Adipocyte (in vitro differentiated cells): ENCODE results near the gene ERBB2.
"Not testable (repeated sequence)": the region's sequence is repeated elsewhere in the genome, so short reads cannot be mapped to it uniquely, and the experiment has no call there.

ENCODE experiments used
- DNase-seq: peaks from one replicate; pipeline ENCODE4 v3.0.0-alpha.2; 2015; ENCODE audit warnings: low read depth
- H3K27me3 ChIP-seq: replicated peaks from 2 replicates; pipeline ENCODE4 v1.7.0; 2013; ENCODE audit warnings: mild to moderate bottlenecking, low read length, moderate library complexity; ENCODE audit not compliant: control insufficient read depth, insufficient read depth
- H3K36me3 ChIP-seq: 2 replicates; pipeline ENCODE4 v1.7.0; 2013; ENCODE audit warnings: low read length, mild to moderate bottlenecking, moderate library complexity; ENCODE audit not compliant: control insufficient read depth, insufficient read depth, severe bottlenecking
- H3K4me1 ChIP-seq: 2 replicates; pipeline ENCODE4 v1.7.0; 2013; ENCODE audit warnings: mild to moderate bottlenecking, low read length, moderate library complexity; ENCODE audit not compliant: control insufficient read depth, insufficient read depth
- H3K4me3 ChIP-seq: 2 replicates; pipeline ENCODE4 v1.7.0; 2013; ENCODE audit warnings: mild to moderate bottlenecking, low read length, moderate library complexity
- H3K9ac ChIP-seq: 2 replicates; pipeline ENCODE4 v1.7.0; 2013; ENCODE audit warnings: mild to moderate bottlenecking, low read length, moderate library complexity
- H3K9me3 ChIP-seq: 2 replicates; pipeline ENCODE4 v1.7.0; 2013; ENCODE audit warnings: mild to moderate bottlenecking, low read length, moderate library complexity; ENCODE audit not compliant: control insufficient read depth

ERBB2 gene

GRCh38 chr17:39747745-39748144 lies 47.9 kb downstream of the ERBB2 start:
- H3K9me3 ChIP-seq: no peaks in the 10 kb centered on the region
- H3K4me1 ChIP-seq: peaks cover 9% of the 10 kb centered on the region
- no peak overlapping the region for H3K4me3 ChIP-seq
- no peak for DNase-seq
- H3K27me3 ChIP-seq: peaks cover 9% of the 10 kb centered on the region
- H3K36me3 ChIP-seq: no peaks in the 10 kb centered on the region
- H3K9ac ChIP-seq: no peak overlapping the region

- not testable (repeated sequence) for H3K9me3 ChIP-seq, H3K9ac ChIP-seq, DNase-seq, H3K27me3 ChIP-seq, H3K4me3 ChIP-seq, H3K36me3 ChIP-seq
- H3K4me1 ChIP-seq: peaks cover 14% of the 10 kb centered on the region
Observed at GRCh38 chr17:39748444-39749034, 48.7 kb downstream of the ERBB2 start.

- no peak for DNase-seq
- Histone ChIP-seq H3K4me3 (no peak overlapping the region), H3K4me1 (peaks cover 18% of the 10 kb centered on the region), H3K36me3 (no peaks in the 10 kb centered on the region), H3K9ac (no peak overlapping the region), H3K9me3 (no peaks in the 10 kb centered on the region), H3K27me3 (peaks cover 3% of the 10 kb centered on the region)
Observed at GRCh38 chr17:39750131-39751015, 50.5 kb downstream of the ERBB2 start.

DNA sequence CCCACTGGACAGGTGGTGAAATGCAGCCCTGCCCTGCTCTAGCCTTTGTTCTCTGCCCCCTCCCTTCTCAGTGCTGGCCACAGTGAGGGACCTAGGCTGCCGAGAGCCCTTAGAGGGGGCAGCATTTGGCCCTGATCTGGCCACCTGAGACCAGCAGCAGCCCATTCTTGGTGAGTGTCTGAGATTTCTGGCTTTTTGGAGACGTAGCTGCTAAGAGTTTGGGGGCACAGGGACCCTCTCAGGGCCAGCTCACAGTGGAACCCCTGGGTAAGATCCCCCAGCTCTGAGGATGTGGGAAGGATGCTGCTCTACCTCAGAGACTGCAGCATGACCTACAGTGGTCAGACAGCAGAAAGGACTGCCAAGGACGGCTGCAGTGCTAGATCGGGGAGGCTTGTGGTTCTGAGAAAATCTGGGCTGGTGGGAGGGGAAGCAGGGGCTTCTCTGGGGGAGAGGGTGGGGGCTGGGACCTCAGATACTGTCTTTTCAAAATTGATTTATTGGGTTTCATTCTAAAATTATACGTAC lies 51.2 kb downstream of the ERBB2 start:
- Histone ChIP-seq H3K9ac (no peak overlapping the region), H3K4me3 (no peak overlapping the region), H3K27me3 (peaks cover 3% of the 10 kb centered on the region), H3K36me3 (no peaks in the 10 kb centered on the region), H3K4me1 (peaks cover 18% of the 10 kb centered on the region), H3K9me3 (no peaks in the 10 kb centered on the region)
- no peak for DNase-seq

DNA sequence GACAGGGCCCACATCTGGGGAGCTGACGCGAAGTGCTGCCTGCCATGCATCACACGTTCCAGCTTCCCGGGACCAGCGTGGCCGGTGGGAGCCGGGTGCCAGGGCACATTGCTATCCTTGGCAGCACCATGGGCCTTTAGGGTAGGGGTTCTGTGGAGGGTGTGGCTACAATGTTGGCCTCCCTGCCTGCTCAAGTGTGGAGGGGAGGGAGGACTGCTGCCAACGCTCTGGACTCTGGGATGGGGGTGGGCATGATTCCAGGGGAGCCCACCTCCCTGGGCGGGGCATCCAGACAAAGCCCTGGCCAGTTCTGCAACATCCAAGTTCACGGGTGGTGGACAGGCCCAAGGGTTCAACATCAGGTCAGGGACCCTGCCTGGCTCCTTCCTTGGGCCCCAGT lies 51.8 kb downstream of the ERBB2 start:
- peaks cover 18% of the 10 kb centered on the region for H3K4me1 ChIP-seq
- DNase-seq: no peak
- no peaks in the 10 kb centered on the region for H3K36me3 ChIP-seq
- H3K9ac ChIP-seq: no peak overlapping the region
- H3K27me3 ChIP-seq: peaks cover 3% of the 10 kb centered on the region
- no peaks in the 10 kb centered on the region for H3K9me3 ChIP-seq
- H3K4me3 ChIP-seq: no peak overlapping the region

- Histone ChIP-seq H3K27me3 (peaks cover 3% of the 10 kb centered on the region), H3K4me3 (no peak overlapping the region), H3K4me1 (peaks cover 18% of the 10 kb centered on the region), H3K36me3 (no peaks in the 10 kb centered on the region), H3K9me3 (no peaks in the 10 kb centered on the region), H3K9ac (no peak overlapping the region)
- no peak for DNase-seq
Observed at GRCh38 chr17:39752241-39752881, 52.5 kb downstream of the ERBB2 start.

DNA sequence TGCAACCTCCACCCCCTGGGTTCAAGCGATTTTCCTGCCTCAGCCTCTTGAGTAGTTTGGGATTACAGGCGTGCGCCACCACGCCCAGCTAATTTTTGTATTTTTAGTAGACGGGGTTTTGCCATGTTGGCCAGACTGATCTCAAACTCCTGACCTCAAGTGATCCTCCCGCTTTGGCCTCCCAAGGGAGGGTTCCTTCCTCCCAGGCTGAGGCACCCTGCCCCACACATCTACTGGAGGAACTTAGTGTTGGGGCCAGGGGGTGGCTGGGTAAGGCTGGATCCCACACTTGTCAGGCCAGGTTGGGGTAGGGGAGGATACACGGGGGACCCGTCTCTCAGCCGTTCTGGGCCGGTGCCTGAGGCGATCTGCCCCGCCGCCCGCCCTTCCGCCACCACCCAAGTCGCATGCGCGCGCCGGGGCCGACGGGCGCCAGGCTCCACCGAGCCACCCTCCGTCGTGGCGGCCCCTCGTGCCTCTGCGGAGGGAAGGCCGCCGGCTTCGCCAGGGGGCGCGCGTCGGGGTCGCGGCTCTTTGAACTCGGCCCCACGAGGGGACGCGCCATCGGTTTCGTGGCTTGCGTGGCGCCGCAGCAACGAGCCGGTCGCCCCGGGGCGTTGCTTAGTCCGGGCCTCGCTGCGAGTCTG lies 53.8 kb downstream of the ERBB2 start:
- peaks cover 3% of the 10 kb centered on the region for H3K27me3 ChIP-seq
- H3K36me3 ChIP-seq: no peaks in the 10 kb centered on the region
- H3K4me1 ChIP-seq: peaks cover 18% of the 10 kb centered on the region
- peak; percentile 51 for DNase-seq
- H3K4me3 ChIP-seq: peak overlapping the region; percentile 85
- peak overlapping the region; percentile 88 for H3K9ac ChIP-seq
- no peaks in the 10 kb centered on the region for H3K9me3 ChIP-seq

GRCh38 chr17:39754161-39754957 lies 54.5 kb downstream of the ERBB2 start:
- Histone ChIP-seq H3K4me3 (peak overlapping the region; percentile 85), H3K9me3 (no peaks in the 10 kb centered on the region), H3K27me3 (peaks cover 6% of the 10 kb centered on the region), H3K4me1 (peaks cover 18% of the 10 kb centered on the region), H3K36me3 (no peaks in the 10 kb centered on the region), H3K9ac (peak overlapping the region; percentile 88)
- DNase-seq: peak; percentile 93

DNA sequence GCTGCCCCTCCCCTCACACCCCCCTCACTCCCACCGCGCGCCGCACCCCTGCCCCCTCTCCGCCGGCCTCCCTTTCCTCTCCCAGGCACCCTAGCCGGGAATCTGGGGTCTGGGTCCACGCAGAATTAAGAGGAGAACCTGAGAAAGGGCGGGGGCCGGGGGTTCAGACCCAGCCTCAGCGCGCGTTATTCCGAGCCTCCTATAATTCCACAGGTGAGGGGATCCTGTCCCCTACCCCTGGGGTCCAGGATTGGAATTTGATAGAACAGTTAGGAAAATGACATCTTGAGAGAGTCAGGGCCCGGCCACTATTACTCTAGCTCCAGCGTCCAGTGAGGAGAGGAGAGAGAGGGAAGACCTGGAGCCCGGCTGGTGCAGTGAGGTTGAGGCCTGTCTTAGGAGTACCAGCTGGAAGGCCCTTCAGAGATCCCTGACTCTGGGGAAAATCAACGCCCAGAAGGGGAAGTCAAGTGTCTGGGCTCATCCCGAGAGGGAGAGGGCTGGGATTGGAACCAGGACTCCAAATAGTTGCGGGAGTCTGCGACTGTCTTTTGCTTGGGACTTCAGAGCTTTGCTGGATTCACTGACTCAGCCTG lies 55.2 kb downstream of the ERBB2 start:
- peaks cover 17% of the 10 kb centered on the region for H3K4me1 ChIP-seq
- peak overlapping the region; percentile 85 for H3K4me3 ChIP-seq
- H3K9me3 ChIP-seq: no peaks in the 10 kb centered on the region
- H3K36me3 ChIP-seq: no peaks in the 10 kb centered on the region
- peak overlapping the region; percentile 88 for H3K9ac ChIP-seq
- peaks cover 9% of the 10 kb centered on the region for H3K27me3 ChIP-seq
- DNase-seq: peak; percentile 15
